GM23338 (cell line): ENCODE data around the gene RPIA.

Experiments
- CREB1 ChIP-seq: fragments of 250-450 bp; sonication (Bioruptor Pico); IDR thresholded peaks from 2 replicates; pipeline ENCODE4 v1.5.0; 2020; ENCODE audit warnings: low read depth, mild to moderate bottlenecking, moderate library complexity
- EZH2 ChIP-seq: fragments of 200-600 bp; sonication (generic); IDR thresholded peaks from one replicate; pipeline ENCODE4 v1.8.0; 2017; ENCODE audit warnings: antibody characterized with exemption, mild to moderate bottlenecking, low read depth; ENCODE audit not compliant: unreplicated experiment
- EZH2phosphoT487 ChIP-seq: fragments of 200-600 bp; sonication (generic); IDR thresholded peaks from one replicate; pipeline ENCODE4 v1.8.1; 2018; ENCODE audit warnings: antibody characterized with exemption; ENCODE audit not compliant: unreplicated experiment
- NANOG ChIP-seq: IDR thresholded peaks from 2 replicates; pipeline ENCODE4 v1.6.1; 2016; ENCODE audit warnings: antibody characterized with exemption, borderline replicate concordance
- POLR2AphosphoS5 ChIP-seq: IDR thresholded peaks from 2 replicates; pipeline ENCODE4 v1.6.1; 2016; ENCODE audit warnings: antibody characterized with exemption, low read depth
- ZNF114 ChIP-seq: fragments of 250-450 bp; sonication (Bioruptor Pico); IDR thresholded peaks from 2 replicates; pipeline ENCODE4 v1.5.0; 2020; ENCODE audit warnings: mild to moderate bottlenecking, moderate library complexity
- ZNF331 ChIP-seq: fragments of 250-450 bp; sonication (Bioruptor Pico); IDR thresholded peaks from 2 replicates; pipeline ENCODE4 v1.5.0; 2020; ENCODE audit warnings: low read depth, mild to moderate bottlenecking, moderate library complexity
- TF ChIP-seq, protein P1 (sequence below), 2 experiments: fragments of 200-600 bp in 1 of 2; sonication (generic) in 1 of 2; conservative IDR thresholded peaks; 2 replicates each; pipeline versions ENCODE4 v1.5.1 to v1.6.1; 2016 to 2017; ENCODE audit warnings: antibody characterized with exemption in 2 of 2, low read depth in 2 of 2, mild to moderate bottlenecking in 2 of 2, moderate library complexity in 1 of 2
- TF ChIP-seq, protein P2 (sequence below): IDR thresholded peaks from one replicate; pipeline ENCODE4 v1.6.1; 2018; ENCODE audit warnings: antibody characterized with exemption; ENCODE audit not compliant: unreplicated experiment
- TF ChIP-seq, protein P3 (sequence below): fragments of 250-450 bp; sonication (Bioruptor Pico); IDR thresholded peaks from 2 replicates; pipeline ENCODE4 v1.5.0; 2020; ENCODE audit warnings: mild to moderate bottlenecking, moderate library complexity

DNA sequence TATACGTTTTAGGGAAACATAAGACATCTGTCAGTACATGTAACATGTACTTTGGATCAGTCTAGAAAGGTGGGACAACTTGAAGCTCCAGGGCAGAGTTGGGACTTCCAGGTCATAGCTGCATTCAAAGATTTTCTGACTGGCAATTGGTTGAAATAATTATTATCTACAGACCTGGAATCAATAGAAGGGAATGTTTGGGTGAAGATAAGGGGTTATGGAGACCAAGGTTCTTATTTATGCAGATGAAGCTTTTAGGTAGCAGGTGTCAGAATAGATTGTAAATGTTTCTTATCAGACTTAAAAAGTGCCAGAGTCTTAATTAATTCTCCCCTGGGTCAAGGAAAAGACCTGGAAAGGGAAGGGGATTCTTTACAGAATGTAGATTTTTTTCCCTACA, 19.8 kb downstream of the RPIA start:
- TF ChIP-seq, protein P1, sequence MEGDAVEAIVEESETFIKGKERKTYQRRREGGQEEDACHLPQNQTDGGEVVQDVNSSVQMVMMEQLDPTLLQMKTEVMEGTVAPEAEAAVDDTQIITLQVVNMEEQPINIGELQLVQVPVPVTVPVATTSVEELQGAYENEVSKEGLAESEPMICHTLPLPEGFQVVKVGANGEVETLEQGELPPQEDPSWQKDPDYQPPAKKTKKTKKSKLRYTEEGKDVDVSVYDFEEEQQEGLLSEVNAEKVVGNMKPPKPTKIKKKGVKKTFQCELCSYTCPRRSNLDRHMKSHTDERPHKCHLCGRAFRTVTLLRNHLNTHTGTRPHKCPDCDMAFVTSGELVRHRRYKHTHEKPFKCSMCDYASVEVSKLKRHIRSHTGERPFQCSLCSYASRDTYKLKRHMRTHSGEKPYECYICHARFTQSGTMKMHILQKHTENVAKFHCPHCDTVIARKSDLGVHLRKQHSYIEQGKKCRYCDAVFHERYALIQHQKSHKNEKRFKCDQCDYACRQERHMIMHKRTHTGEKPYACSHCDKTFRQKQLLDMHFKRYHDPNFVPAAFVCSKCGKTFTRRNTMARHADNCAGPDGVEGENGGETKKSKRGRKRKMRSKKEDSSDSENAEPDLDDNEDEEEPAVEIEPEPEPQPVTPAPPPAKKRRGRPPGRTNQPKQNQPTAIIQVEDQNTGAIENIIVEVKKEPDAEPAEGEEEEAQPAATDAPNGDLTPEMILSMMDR (conservative IDR thresholded peaks at IDR 0.05; ENCODE audit: low read depth in 2 of 2): no peak
- TF ChIP-seq EZH2: no peak
- TF ChIP-seq ZNF114: no peak
- TF ChIP-seq POLR2AphosphoS5: no peak
- no peak for TF ChIP-seq EZH2phosphoT487
- TF ChIP-seq, protein P2, sequence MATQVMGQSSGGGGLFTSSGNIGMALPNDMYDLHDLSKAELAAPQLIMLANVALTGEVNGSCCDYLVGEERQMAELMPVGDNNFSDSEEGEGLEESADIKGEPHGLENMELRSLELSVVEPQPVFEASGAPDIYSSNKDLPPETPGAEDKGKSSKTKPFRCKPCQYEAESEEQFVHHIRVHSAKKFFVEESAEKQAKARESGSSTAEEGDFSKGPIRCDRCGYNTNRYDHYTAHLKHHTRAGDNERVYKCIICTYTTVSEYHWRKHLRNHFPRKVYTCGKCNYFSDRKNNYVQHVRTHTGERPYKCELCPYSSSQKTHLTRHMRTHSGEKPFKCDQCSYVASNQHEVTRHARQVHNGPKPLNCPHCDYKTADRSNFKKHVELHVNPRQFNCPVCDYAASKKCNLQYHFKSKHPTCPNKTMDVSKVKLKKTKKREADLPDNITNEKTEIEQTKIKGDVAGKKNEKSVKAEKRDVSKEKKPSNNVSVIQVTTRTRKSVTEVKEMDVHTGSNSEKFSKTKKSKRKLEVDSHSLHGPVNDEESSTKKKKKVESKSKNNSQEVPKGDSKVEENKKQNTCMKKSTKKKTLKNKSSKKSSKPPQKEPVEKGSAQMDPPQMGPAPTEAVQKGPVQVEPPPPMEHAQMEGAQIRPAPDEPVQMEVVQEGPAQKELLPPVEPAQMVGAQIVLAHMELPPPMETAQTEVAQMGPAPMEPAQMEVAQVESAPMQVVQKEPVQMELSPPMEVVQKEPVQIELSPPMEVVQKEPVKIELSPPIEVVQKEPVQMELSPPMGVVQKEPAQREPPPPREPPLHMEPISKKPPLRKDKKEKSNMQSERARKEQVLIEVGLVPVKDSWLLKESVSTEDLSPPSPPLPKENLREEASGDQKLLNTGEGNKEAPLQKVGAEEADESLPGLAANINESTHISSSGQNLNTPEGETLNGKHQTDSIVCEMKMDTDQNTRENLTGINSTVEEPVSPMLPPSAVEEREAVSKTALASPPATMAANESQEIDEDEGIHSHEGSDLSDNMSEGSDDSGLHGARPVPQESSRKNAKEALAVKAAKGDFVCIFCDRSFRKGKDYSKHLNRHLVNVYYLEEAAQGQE: no peak
- no peak for TF ChIP-seq CREB1 (CRISPR knock-in tag)
- no peak for TF ChIP-seq NANOG
- no peak for TF ChIP-seq ZNF331 (CRISPR knock-in tag)
- TF ChIP-seq, protein P3, sequence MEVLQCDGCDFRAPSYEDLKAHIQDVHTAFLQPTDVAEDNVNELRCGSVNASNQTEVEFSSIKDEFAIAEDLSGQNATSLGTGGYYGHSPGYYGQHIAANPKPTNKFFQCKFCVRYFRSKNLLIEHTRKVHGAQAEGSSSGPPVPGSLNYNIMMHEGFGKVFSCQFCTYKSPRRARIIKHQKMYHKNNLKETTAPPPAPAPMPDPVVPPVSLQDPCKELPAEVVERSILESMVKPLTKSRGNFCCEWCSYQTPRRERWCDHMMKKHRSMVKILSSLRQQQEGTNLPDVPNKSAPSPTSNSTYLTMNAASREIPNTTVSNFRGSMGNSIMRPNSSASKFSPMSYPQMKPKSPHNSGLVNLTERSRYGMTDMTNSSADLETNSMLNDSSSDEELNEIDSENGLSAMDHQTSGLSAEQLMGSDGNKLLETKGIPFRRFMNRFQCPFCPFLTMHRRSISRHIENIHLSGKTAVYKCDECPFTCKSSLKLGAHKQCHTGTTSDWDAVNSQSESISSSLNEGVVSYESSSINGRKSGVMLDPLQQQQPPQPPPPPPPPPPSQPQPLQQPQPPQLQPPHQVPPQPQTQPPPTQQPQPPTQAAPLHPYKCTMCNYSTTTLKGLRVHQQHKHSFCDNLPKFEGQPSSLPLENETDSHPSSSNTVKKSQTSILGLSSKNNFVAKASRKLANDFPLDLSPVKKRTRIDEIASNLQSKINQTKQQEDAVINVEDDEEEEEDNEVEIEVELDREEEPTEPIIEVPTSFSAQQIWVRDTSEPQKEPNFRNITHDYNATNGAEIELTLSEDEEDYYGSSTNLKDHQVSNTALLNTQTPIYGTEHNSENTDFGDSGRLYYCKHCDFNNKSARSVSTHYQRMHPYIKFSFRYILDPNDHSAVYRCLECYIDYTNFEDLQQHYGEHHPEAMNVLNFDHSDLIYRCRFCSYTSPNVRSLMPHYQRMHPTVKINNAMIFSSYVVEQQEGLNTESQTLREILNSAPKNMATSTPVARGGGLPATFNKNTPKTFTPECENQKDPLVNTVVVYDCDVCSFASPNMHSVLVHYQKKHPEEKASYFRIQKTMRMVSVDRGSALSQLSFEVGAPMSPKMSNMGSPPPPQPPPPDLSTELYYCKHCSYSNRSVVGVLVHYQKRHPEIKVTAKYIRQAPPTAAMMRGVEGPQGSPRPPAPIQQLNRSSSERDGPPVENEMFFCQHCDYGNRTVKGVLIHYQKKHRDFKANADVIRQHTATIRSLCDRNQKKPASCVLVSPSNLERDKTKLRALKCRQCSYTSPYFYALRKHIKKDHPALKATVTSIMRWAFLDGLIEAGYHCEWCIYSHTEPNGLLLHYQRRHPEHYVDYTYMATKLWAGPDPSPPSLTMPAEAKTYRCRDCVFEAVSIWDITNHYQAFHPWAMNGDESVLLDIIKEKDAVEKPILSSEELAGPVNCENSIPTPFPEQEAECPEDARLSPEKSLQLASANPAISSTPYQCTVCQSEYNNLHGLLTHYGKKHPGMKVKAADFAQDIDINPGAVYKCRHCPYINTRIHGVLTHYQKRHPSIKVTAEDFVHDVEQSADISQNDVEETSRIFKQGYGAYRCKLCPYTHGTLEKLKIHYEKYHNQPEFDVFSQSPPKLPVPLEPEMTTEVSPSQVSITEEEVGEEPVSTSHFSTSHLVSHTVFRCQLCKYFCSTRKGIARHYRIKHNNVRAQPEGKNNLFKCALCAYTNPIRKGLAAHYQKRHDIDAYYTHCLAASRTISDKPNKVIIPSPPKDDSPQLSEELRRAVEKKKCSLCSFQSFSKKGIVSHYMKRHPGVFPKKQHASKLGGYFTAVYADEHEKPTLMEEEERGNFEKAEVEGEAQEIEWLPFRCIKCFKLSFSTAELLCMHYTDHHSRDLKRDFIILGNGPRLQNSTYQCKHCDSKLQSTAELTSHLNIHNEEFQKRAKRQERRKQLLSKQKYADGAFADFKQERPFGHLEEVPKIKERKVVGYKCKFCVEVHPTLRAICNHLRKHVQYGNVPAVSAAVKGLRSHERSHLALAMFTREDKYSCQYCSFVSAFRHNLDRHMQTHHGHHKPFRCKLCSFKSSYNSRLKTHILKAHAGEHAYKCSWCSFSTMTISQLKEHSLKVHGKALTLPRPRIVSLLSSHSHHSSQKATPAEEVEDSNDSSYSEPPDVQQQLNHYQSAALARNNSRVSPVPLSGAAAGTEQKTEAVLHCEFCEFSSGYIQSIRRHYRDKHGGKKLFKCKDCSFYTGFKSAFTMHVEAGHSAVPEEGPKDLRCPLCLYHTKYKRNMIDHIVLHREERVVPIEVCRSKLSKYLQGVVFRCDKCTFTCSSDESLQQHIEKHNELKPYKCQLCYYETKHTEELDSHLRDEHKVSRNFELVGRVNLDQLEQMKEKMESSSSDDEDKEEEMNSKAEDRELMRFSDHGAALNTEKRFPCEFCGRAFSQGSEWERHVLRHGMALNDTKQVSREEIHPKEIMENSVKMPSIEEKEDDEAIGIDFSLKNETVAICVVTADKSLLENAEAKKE (CRISPR knock-in tag): no peak
